SU-DHL-6 (cell line): ENCODE measurements around the gene EXOC3.
"Not testable (repeated sequence)": the region's sequence is repeated elsewhere in the genome, so short reads cannot be mapped to it uniquely, and the experiment has no call there.

Experiments used
- CTCF ChIP-seq: fragments of 200-600 bp; sonication (generic); IDR thresholded peaks from one replicate; pipeline ENCODE4 v1.5.1; 2017; ENCODE audit warnings: antibody characterized with exemption, mild to moderate bottlenecking, low read length, moderate library complexity; ENCODE audit not compliant: insufficient read depth, poor library complexity, severe bottlenecking
- EZH2phosphoT487 ChIP-seq: fragments of 200-600 bp; sonication (generic), shearing (Covaris generic); conservative IDR thresholded peaks from 2 replicates; pipeline ENCODE4 v1.6.1; 2018; ENCODE audit warnings: mild to moderate bottlenecking, antibody characterized with exemption, low read length, moderate library complexity, mixed read lengths

- TF ChIP-seq CTCF, EZH2phosphoT487: not testable (repeated sequence)
Measured at GRCh38 chr5:486597-486996, 43.6 kb downstream of the EXOC3 start.
